D721Med (cell line): ENCODE results near the gene CTNNBIP1.
A peak's percentile ranks its signal among the peaks of the same experiment; 100 is the strongest.

Experiments used
- DNase-seq: peaks from one replicate; pipeline ENCODE4 v3.0.0; 2011; ENCODE audit warnings: low spot score; ENCODE audit not compliant: insufficient read length
- FAIRE-seq: peaks from 2 replicates; lab custom pipeline; 2011; peaks lifted over from hg19 to GRCh38; lab: Jason Lieb, UNC
- TF ChIP-seq, protein P1 (sequence below): IDR thresholded peaks from 2 replicates; pipeline ENCODE4 v1.5.1; 2012; ENCODE audit warnings: mild to moderate bottlenecking, control low read depth; ENCODE audit not compliant: insufficient read depth; ENCODE audit errors: missing control alignments

Gene CTNNBIP1

GRCh38 chr1:9842073-9842711 lies 67.9 kb downstream of the CTNNBIP1 start:
- TF ChIP-seq, protein P1, sequence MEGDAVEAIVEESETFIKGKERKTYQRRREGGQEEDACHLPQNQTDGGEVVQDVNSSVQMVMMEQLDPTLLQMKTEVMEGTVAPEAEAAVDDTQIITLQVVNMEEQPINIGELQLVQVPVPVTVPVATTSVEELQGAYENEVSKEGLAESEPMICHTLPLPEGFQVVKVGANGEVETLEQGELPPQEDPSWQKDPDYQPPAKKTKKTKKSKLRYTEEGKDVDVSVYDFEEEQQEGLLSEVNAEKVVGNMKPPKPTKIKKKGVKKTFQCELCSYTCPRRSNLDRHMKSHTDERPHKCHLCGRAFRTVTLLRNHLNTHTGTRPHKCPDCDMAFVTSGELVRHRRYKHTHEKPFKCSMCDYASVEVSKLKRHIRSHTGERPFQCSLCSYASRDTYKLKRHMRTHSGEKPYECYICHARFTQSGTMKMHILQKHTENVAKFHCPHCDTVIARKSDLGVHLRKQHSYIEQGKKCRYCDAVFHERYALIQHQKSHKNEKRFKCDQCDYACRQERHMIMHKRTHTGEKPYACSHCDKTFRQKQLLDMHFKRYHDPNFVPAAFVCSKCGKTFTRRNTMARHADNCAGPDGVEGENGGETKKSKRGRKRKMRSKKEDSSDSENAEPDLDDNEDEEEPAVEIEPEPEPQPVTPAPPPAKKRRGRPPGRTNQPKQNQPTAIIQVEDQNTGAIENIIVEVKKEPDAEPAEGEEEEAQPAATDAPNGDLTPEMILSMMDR, result no peak
- peak; percentile 58 for DNase-seq
- FAIRE-seq, result no peak

DNA sequence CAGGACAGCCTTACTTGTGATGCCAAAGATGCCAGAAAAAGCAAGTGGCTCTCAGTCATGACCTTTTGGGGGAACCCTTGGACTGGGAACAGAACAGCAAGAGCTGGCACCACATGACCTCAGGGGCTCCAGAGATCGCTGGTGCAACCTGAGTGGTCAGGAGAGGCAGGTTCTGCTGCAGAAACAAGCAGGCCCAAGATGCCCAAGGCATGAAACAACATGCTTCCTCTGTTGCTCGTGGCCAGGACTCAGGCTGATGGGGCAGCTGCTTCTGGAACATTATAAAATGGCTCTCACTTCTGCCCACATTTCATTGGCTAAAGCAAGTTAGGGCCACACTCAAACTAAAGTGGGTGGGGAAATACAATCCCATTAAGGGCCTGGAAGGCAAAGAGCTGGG lies 68.6 kb downstream of the CTNNBIP1 start:
- DNase-seq (no peak), FAIRE-seq (no peak)
- TF ChIP-seq, protein P1, result no peak

GRCh38 chr1:9840176-9840575 lies 69.9 kb downstream of the CTNNBIP1 start:
- TF ChIP-seq, protein P1, result no peak
- no peak for FAIRE-seq
- no peak for DNase-seq

DNA sequence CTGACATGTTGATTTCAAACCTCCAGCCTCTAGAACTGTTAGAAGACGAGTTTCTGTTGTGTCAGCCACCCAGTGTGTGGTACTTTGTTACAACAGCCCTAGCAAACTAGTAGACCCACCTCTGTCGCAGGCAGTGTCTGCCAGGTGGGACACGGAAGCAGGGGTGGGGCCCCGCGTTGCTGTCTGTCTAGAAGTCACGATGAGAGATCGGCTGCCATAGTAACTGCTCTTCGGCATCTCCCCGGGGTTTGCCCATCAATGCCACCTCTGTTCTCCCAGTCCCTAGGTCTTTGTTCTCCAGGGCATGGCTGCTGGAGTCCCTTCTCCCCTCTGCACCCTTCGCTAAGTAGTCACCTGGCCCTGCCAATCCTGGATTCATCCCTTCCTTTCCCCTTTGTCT lies 71.1 kb downstream of the CTNNBIP1 start:
- FAIRE-seq, result no peak
- TF ChIP-seq, protein P1, result no peak
- no peak for DNase-seq

DNA sequence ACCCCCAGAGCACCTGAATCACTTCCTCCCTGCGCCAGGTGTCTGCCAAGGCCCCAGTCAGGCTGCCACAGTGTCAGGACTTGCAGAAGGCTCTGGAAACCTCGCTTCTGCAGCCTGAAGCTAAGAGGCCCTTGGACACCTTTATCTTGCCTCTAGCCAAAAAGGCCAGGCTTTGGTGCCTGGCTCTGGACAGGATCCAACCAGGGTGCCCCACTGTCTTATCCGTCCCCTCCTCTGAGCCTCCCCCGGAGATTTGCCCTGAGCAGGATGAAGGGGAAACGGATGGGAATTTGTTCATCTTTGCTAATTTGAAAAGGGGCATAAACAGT lies 73.5 kb downstream of the CTNNBIP1 start:
- FAIRE-seq (no peak), DNase-seq (no peak)
- TF ChIP-seq, protein P1, result no peak

GRCh38 chr1:9835758-9836631 lies 74.1 kb downstream of the CTNNBIP1 start:
- DNase-seq, result no peak
- FAIRE-seq, result no peak
- TF ChIP-seq, protein P1, result peak; percentile 7

- TF ChIP-seq, protein P1, result no peak
- FAIRE-seq, result no peak
Observed at GRCh38 chr1:9835404-9835757, 74.7 kb downstream of the CTNNBIP1 start.

More at GRCh38 chr1:9835404-9835757, 74.7 kb downstream of the CTNNBIP1 start:
- no peak for DNase-seq
